Ishikawa (cell line): Measurements from ENCODE around the gene ATG9B.

ENCODE experiments used
- CEBPB ChIP-seq: IDR thresholded peaks from 2 replicates; pipeline ENCODE4 v1.6.1; 2012
- CREB1 ChIP-seq: IDR thresholded peaks from 2 replicates; pipeline ENCODE4 v1.6.1; 2012; ENCODE audit warnings: low read depth
- EGR1 ChIP-seq: IDR thresholded peaks from 2 replicates; pipeline ENCODE4 v1.6.1; 2012
- EP300 ChIP-seq: IDR thresholded peaks from 2 replicates; pipeline ENCODE4 v1.6.1; 2012; ENCODE audit warnings: borderline replicate concordance
- FOXM1 ChIP-seq: IDR thresholded peaks from 2 replicates; pipeline ENCODE4 v1.6.1; 2012; ENCODE audit warnings: low read depth, borderline replicate concordance
- NFIC ChIP-seq: IDR thresholded peaks from 2 replicates; pipeline ENCODE4 v1.6.1; 2012
- RAD21 ChIP-seq: IDR thresholded peaks from 2 replicates; pipeline ENCODE4 v1.6.1; 2012; ENCODE audit warnings: low read depth
- TAF1 ChIP-seq: IDR thresholded peaks from 2 replicates; pipeline ENCODE4 v1.6.1; 2012; ENCODE audit warnings: low read depth, mild to moderate bottlenecking
- TCF12 ChIP-seq: IDR thresholded peaks from 2 replicates; pipeline ENCODE4 v1.6.1; 2012; ENCODE audit warnings: low read depth
- TEAD4 ChIP-seq: IDR thresholded peaks from 2 replicates; pipeline ENCODE4 v1.6.1; 2012
- YY1 ChIP-seq: IDR thresholded peaks from 2 replicates; pipeline ENCODE4 v1.6.1; 2012; ENCODE audit warnings: low read depth
- ZBTB7A ChIP-seq: IDR thresholded peaks from 2 replicates; pipeline ENCODE4 v1.6.1; 2012; ENCODE audit warnings: low read depth
- TF ChIP-seq, protein P1 (sequence below): IDR thresholded peaks from 2 replicates; pipeline ENCODE4 v1.6.1; 2012
- TF ChIP-seq, protein P2 (sequence below): IDR thresholded peaks from 2 replicates; pipeline ENCODE4 v1.6.1; 2012
- TF ChIP-seq, protein P3 (sequence below): IDR thresholded peaks from 2 replicates; pipeline ENCODE4 v1.6.1; 2012; ENCODE audit warnings: low read depth, mild to moderate bottlenecking

Gene ATG9B

DNA sequence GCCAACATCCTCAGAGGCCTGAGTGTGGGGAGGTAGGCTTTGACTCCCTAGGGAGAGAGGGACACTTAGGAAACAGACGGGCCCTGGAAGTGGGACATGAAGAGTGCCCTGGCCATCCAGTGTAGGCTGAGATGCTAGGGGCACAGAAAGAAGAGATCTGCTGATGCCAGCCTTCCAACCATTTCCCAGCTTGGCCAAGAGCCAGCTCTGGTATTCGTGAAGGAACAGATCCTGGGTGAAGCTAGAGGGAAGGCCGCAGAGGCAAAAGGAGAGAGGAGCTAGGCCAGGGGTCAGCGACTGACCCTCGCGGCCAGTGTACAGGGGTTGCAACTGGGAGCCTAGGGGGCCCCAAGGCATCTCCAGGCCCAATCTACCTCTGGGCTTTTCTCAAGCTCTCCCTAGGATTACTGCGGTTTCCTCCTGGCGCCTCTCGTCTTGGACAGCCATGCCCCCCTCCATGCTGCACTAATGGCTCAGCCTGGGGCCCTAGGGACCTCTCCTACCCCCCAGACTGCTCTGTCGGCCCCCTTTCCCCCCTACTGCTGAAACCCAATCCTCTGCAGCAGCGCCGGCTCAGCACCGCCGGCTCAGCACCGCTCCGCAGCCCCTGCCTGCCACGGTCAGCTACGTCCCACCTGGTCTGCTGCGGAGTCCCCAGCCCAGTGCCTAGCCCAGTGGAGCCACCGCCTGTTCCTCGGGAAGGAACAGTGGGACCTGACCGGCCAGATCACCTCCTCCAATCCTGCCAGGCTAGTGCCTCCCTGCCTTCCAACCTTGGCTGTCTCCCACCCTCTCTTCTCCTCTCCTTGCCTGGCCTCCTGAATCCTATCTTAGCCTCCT lies 23.9 kb upstream of the ATG9B start, which contains the start of gene ASIC3:
TSS of gene ASIC3 (plus strand) at position 556 of the 840 bp plus-strand sequence. CDS start 355 bp downstream, outside the sequence.
- TF ChIP-seq FOXM1 (no peak), EGR1 (no peak), YY1 (no peak), CREB1 (no peak), CEBPB (no peak), TEAD4 (no peak), ZBTB7A (no peak), TCF12 (no peak), TAF1 (no peak), NFIC (no peak; the same call in 1 of the 2 replicates)
- TF ChIP-seq, protein P1, sequence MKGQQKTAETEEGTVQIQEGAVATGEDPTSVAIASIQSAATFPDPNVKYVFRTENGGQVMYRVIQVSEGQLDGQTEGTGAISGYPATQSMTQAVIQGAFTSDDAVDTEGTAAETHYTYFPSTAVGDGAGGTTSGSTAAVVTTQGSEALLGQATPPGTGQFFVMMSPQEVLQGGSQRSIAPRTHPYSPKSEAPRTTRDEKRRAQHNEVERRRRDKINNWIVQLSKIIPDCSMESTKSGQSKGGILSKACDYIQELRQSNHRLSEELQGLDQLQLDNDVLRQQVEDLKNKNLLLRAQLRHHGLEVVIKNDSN = no peak
- TF ChIP-seq, protein P2, sequence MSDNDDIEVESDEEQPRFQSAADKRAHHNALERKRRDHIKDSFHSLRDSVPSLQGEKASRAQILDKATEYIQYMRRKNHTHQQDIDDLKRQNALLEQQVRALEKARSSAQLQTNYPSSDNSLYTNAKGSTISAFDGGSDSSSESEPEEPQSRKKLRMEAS = no peak
- TF ChIP-seq, protein P3, sequence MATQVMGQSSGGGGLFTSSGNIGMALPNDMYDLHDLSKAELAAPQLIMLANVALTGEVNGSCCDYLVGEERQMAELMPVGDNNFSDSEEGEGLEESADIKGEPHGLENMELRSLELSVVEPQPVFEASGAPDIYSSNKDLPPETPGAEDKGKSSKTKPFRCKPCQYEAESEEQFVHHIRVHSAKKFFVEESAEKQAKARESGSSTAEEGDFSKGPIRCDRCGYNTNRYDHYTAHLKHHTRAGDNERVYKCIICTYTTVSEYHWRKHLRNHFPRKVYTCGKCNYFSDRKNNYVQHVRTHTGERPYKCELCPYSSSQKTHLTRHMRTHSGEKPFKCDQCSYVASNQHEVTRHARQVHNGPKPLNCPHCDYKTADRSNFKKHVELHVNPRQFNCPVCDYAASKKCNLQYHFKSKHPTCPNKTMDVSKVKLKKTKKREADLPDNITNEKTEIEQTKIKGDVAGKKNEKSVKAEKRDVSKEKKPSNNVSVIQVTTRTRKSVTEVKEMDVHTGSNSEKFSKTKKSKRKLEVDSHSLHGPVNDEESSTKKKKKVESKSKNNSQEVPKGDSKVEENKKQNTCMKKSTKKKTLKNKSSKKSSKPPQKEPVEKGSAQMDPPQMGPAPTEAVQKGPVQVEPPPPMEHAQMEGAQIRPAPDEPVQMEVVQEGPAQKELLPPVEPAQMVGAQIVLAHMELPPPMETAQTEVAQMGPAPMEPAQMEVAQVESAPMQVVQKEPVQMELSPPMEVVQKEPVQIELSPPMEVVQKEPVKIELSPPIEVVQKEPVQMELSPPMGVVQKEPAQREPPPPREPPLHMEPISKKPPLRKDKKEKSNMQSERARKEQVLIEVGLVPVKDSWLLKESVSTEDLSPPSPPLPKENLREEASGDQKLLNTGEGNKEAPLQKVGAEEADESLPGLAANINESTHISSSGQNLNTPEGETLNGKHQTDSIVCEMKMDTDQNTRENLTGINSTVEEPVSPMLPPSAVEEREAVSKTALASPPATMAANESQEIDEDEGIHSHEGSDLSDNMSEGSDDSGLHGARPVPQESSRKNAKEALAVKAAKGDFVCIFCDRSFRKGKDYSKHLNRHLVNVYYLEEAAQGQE = no peak

DNA sequence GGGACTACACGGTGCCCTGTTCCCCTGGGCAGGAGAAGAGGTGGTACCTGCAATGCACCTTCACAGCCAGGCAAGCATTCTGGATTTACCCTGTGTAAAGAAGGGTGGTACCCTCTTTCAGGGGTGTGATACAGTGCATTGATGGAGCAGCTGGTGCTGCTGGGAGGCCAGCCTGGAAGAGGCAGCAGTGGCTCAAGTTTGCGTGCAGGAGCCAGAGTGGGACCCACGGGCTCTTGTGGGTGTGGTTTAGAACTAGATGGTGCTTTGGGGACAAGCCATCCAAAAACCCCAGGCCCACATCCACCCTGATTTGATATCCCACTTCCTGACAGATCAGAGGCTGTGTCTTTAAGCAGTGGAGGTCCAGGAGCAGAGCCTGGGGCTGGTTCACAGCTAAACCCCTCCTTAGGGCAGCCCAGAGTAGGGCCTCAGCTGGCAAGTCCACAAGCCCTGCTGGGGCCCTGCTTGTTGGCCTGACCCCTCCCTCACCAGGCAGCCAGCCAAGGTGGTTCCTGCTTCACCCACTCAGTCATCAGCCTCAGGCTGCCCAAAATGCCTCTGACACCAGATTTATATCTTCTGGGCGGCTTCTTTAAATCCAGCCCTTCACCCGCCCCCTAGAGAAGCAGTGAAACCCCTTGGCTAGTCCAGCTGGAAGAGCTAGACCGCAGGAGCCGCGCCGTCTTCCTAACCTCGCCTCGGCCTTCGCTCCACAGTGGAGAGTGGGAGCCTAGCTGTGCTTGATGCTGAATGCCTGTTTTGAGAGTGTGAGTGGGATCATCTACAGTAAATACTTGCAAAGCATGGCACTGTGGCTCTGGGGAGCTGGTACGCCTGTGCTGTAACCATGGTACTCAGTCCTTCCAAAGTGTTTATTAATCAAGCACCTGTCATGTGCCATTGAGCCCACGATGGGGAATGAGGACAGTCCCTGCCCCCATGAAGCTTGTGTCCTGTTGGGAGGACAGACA lies 22.6 kb upstream of the ATG9B start:
- TF ChIP-seq TCF12 = no peak
- TF ChIP-seq, protein P1 = no peak
- TF ChIP-seq FOXM1 = no peak
- no peak for TF ChIP-seq NFIC
- TF ChIP-seq YY1 = no peak
- no peak for TF ChIP-seq EGR1
- TF ChIP-seq, protein P2 = no peak
- TF ChIP-seq CREB1 = no peak
- TF ChIP-seq, protein P3 = no peak
- TF ChIP-seq CEBPB = no peak
- no peak for TF ChIP-seq ZBTB7A
- TF ChIP-seq RAD21 = no peak
- no peak for TF ChIP-seq TAF1
- TF ChIP-seq TEAD4 = no peak
- no peak for TF ChIP-seq EP300

DNA sequence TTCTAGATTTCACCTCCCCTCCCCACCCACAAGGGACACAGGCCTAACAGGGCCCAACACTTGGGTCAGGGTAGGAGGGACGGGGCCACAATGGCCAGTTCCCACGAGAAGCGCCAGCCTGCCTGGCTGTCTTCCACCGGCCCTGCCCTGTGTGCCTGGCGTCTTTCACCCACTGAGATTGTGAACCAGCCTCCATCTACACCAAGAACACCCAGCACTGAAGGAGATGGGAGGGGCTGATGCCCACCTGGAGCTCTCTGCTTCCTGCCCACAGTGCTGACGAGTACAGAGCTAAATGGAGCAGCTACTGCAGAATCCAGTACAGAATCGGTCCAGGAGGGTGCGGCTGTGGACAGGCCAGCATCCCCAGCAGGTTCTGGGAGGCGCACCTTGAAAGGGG lies 21.7 kb upstream of the ATG9B start:
- no peak for TF ChIP-seq CREB1
- TF ChIP-seq FOXM1 = no peak
- TF ChIP-seq NFIC = no peak
- TF ChIP-seq, protein P1 = no peak
- no peak for TF ChIP-seq YY1
- TF ChIP-seq RAD21 = no peak

DNA sequence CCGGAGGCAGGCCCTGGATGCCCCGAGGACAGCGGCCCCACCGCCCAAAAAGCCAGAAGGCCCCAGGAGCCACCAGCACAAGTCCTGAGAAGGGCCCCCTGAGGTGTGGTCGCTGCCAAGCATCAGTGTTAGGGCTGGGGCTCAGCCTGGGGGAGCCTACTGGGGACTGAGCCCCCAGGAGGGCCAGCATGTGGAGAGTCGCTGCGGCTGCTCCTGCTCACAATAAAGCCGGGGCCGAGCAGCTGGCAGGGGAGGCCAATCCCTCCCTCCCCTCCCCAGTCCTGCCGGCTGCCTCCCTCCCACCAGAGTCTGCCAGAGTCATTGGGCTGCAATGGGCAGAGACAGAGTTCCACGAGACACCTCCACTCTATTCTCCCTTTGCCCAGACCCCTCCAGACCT lies 21.0 kb upstream of the ATG9B start:
- TF ChIP-seq TCF12 = no peak
- no peak for TF ChIP-seq TEAD4
- no peak for TF ChIP-seq RAD21
- TF ChIP-seq, protein P1 = no peak
- TF ChIP-seq EGR1 = no peak
- TF ChIP-seq, protein P3 = no peak
- no peak for TF ChIP-seq CEBPB
- TF ChIP-seq CREB1 = no peak
- TF ChIP-seq TAF1 = no peak
- TF ChIP-seq NFIC = no peak
- no peak for TF ChIP-seq ZBTB7A
- TF ChIP-seq, protein P2 = no peak
